NCI-H460 (cell line): ENCODE data around the gene RNF32. TPM values are rescaled to one million over a fixed set of nuclear protein-coding genes. Genes with fewer than 3 reads are reported as not detected.
"Not testable (repeated sequence)": the region's sequence is repeated elsewhere in the genome, so short reads cannot be mapped to it uniquely, and the experiment has no call there.

Experiments used
- DNase-seq: peaks from one replicate; pipeline ENCODE4 v3.0.0-alpha.2; 2016; ENCODE audit warnings: low read depth; ENCODE audit errors: extremely low read depth
- total RNA-seq: library from RNA; depleted of rRNA; stranded (reverse); fragments of >200 nt; shearing (Covaris generic); gene quantifications from 2 replicates; pipeline ENCODE4 v1.2.3, GENCODE V29; 2014

RNF32 gene
- total RNA-seq, 1 experiment from 2014 or later = 2.8 TPM

DNA sequence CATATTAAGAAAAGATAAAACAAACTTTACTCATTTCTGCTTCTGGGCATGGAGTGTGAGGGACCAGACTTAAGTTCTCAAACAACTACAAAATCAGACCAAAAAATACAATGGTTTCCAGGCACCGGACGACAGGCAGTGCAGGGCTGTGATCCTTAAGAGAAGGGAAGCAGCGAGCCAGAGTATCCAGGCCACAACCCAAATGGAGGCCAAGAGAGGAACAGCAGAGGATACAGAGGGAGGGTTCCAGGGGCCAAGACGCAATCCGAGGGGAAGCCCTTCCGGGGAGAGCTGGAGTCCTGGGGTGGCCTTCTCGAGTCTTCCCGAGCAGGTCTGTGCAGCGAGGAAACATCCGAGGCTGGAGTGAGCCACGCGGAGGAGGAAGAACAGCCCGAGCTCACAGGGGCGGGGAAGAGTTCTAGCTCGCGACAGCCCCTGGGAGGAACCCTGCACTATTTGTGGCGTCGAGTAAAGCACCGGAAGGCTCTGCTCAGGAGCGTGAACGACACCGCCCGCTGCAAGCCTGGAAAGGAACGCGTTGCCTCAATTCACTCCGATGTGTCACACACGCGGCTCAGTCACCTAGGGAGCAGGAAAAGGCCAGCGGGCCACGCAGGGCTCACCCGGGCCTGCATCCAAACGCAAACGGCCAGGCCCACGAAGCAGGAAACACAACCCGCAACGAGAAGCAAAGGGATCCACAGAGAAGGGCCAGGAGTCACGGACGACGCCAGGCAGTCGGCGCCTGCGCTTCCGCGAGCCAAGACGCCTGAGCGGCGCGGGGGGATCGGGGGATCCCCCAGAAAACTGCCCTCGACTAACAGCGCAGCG is 933 bp upstream of the RNF32 start:
- no peak for DNase-seq

DNA sequence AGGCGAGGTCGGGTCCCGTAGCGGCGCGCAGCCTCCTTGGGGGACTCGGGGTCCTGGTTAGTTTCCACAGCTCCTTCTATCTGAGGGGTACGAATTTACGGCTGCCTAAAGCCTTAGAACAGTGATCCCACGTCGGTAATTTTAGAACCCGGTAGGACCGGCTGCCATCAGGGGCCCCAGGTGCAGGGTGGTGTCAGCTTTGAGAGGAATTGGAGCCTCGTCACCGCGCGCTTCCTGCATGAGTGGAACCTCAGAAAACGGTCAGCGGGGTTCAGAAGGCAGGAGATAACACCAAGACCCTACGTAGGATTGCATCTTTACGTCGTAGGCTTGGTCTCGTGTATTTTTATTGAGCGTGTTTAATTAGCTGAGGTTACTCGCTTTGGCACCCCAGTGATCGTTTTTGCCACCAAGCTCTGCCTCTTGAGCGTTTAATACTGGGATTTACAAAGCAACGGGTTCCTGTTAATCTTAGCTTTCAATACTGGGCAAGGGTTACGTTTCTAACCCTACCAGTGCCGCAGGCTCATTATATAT is 443 bp downstream of the RNF32 start:
- peak; percentile 36 for DNase-seq

DNA sequence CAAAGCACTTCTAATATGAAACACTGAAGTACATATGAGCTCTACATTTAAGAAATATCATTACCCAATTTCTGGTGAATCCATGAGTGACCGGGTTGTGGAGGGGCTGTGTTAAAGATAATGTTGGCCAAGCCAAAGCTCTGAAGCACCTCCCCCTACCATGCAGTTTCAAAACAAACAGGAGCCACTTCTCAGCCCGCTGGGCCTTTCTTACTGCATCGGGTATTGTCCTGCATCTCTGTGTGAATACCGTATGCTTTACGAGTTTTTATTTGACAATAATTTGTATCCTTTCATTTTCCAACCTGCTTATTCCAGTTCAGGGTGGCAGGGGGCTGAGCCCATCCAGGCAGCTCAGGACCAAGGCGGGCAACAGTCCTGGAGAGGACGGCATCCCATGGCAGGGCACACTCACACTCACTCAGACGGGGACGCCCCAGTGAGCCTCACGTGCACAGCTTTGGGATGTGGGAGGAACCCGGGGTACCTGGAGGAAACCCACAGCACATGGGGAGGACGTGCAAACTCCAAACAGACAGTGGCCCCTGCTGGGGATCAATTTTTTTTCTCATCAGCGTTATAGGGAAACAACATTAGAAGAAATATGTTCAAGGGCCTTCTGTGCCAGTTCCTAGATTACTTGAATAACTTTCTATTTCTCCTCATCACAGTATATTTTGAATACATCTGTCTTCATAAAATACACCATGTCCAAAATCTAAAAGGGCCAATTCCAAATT is 1.9 kb downstream of the RNF32 start:
- no peak for DNase-seq

DNA sequence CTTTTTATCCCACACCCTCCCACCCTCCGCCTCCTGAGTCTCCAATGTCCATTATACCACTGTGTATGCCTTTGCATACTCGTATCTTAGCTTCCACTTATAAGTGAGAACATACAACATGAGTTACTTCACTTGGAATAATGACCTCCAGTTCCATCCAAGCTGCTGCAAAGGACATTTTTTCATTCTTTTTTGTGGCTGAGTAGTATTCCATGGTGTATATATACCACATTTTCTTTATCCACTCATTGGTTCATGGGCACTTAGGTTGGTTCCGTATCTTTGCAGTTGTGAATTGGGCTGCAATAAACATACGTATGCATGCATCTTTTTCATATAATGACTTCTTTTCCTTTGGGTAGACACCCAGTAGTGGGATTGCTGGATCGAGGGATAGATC is 6.8 kb downstream of the RNF32 start:
- DNase-seq = not testable (repeated sequence)

DNA sequence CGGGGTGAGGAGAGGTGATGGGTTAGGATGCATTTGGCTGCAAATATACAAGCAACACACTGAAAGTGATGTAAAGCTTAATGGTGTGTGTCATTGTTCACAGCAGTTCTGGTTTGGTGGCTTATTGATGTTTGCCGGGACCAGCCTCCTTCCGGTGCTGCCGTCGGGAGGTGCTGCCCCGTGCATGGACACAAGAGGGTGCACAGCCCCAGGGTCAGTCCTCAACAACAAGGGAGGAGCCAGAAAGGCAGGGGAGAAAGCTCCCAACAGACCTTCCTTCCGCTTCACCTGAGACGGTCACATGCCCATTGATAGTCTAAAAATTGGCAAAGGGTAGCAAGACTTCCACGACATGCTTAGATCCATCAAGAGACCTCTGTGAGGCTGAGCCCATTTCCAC is 9.5 kb downstream of the RNF32 start:
- DNase-seq = no peak

DNA sequence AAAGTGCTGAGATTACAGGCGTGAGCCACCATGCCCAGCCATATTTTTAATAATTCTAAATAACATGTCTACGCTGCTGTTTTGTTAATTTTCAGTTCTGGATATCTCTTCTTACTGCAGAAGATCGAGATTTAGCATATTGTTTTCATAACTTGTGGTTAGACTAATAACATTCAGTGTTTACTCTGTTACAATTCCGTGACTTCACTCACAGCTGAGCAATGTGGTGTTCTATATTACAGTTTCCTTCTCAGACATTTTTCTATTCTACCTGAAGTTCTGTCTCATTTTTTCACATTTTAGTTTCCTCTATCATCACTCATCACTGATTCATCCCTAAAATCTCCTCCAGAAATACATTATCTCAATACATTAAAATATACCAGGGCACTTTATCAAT is 10.9 kb downstream of the RNF32 start:
- no peak for DNase-seq

DNA sequence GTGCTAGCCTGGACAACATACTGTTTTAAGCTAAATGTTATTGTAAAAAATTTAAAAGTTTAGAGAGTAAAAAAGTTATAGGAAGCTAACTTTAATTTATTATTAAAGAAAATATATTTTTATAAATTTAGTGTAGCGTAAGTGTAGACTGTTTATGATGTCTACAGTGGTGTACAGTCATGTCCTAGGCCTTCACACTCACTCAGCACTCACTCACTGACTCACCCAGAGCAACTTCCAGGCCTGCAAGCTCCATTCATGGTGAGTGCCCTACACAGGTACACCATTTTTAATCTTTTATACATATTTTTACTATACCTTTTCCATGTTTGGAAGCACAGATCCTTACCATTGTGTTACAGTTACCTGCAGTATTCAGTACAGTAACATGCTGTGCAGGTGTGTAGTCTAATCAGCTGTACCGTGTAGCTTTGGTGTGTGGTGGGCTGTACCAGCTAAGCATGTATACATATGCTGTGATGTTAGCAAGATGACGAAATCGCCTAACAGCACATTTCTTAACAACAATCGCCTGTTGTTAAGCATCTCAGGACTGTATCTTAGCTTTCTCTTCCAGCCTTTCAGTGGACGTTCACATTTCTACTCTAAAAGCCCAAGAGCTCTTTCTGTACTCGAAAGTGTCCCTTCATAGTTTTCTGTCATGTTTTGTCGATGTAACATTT is 12.5 kb downstream of the RNF32 start:
- no peak for DNase-seq

DNA sequence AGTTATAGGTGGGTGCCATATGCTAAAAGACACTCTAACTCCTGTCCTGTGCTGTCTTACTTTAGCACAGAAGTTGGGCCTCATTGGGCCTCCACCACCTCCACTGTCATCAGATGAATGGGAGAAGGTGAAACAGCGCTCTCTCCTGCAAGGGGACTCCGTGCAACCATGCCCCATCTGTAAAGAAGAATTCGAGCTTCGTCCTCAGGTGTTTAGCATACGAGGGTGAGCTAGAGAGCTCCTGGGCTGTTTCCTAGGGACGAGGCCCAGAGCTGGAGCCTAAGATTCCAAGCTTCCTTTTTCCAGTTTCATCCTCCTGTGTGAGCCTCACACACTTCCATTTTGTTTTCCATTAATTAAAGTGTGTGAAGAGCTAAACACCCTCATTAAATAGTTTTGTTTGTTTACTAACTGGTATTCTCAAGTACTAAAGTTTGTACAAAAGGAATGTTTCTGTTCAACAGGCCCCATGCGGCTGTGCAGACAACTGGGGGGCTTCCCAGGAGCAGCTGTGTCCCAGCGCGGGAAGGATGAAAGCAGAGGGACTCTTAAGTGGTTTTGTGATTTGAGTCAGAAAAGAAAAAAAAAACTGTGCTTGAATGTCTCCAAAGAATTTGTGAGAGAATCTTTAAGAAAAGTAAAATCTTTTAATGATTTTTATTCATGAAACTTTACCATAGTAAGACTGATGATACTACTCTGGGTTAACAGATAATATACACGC is 14.1 kb downstream of the RNF32 start:
- no peak for DNase-seq

DNA sequence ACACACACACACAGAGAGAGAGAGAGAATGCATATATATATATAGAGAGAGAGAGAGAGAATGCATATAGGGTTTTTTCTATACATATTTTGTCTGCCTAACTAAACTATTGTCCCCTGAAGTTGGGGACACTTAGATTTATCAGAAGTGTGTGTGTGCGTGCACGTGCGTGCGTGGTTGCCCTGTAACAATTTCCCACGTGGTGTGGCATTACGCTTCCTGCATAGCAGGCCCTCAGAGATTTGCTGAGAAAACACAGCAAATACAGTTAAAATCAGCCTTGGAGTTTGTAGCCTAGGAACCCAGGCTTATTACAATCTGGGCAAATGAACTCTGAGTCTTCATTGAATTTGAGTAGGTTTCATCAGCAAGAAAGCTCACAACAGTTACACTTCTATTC is 14.7 kb downstream of the RNF32 start:
- DNase-seq = no peak

DNA sequence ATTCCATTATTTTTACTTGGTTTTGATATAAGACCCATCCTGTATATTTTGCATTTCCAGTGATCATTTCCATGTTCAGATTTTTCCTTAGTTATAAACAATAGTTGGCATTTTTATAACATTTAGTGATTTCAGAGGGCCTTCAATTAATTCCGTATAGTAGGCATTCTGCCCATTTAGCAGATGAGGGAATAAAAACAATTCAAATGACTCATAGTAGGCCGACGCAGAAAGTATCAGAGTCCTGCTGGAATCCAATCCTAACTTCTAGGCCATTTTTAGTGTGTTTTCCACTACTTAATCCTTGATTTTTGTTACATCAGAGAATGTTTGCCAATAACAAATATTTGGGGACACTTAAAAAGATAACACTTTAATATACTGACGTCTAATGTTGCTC is 15.4 kb downstream of the RNF32 start:
- DNase-seq = no peak

DNA sequence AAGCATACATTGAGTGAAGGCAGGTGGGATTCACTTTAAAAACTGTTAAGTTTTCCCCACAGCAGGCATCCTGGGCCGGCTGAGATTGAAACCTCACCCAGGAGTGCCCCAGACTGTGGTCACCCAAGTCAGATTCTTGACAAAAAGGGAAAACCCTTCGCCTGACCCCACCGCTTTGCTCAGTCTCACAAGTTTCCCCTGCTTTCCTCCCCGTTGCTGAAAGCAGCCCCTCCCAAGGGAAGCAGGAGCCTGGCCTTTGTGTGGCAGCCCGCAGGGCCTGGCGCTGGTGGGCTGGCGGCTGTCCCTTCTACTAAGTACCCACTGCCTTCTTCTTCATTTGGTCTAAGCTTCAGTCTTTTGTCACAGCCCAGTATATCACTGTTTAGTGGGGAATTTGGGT is 16.0 kb downstream of the RNF32 start:
- DNase-seq = no peak

DNA sequence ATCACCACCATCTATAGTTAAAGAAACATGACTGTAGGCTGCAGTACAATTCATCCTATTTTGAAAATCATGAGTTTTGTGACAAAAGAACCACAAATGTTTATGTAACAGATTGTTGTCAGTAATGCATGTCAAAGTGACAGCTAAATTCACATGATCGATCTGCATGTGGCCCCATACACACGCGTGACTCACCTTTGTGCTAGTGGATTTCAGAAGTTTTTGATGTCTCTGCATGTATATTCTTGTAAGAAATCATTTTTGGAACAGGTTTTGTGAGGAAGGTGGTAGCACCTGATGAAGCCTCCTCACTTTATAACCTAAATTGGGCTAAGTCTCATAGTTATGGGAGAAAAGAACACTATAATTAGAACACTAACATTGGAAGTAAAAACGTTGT is 17.1 kb downstream of the RNF32 start:
- DNase-seq = no peak

DNA sequence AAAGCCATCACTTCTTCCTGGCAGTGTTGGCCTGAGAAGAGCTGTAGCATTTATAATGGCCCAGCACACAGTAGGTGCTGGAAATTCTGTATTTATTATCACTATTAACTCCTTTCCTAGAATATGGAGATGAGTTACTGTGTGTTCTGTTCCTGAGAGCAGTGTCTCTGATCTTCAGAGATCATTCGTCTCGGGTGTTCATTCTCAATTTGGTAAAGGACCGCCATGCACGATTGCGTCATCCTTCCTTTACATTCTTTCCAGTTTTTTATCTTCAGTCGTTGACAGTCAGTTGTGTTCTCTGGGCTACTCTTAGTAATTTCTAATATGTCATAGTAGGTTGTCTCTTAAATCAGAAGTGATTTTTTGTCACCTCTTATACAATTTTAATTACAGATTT is 18.6 kb downstream of the RNF32 start:
- DNase-seq = no peak

DNA sequence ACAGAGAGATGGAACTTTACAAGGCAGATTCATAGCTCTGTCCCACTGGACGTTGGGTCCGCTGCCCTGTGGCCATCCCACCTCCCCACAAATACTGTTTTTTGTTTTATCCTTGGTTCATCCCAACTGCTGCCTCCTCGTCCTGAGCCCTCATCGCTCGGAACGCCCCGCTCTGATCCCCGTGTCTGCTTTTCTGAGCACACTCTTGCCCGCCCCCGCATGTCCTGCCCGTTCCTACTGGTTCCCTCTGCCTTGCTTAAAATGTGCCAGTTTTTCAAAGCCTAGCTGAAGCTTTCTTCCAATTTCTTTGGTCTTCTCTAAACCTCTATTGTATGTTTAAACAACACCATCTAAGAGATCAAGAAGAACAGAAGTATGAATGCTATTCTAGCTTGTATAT is 19.4 kb downstream of the RNF32 start:
- no peak for DNase-seq

DNA sequence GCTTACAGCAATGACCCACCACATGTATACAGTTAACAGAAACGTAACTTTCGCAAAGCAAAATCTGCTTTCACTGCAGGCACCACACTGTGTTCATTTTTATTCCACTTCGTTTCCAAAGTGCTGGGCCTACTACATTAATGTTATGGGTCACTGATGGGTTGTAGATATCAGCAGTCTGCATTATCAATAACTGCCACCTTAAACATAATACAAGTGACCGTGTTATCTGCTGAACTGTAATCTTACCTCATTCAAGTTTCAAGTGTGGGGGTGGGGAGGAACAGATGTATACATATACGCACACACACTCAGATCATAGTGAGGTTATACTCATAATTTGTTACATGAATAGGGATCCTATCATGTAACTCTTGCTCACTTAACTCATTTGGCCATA is 21.1 kb downstream of the RNF32 start:
- DNase-seq = no peak

DNA sequence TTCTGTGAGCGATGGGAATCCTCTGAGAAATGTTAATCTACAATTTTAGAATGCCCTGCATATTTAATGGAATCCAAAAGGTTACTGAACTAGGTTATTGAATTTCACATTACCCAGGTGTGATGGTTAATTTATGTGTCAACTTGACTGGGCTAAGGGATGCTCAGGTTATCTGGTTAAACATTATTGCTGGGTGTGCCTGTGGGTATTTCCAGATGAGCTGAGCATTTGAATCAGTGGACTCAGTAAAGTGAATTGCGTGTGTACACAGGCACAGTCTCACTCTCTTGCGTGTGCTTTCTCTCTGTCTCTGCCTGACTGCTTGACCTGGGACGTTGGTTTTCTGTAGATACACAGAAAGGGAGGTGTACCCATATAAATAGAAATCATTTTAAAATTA is 21.7 kb downstream of the RNF32 start:
- DNase-seq = no peak

DNA sequence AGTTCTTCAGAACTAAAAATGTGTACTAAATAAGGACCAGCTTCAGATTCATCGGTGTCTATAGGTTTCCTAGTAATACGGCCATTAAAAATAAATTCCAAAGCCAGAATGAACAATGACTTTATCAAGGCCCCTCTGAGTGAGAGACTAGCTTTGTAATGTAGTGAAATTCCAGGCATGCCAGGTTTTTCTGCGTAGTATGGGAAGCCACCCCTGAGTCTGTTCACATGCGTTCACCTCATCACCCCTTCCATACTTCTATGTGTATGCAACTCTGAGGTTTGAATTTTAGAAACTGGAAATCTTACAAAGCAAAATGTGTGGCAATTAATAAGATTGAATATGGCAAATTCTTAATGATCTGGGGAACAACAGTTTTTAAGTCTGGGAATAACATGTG is 24.5 kb downstream of the RNF32 start:
- DNase-seq = no peak

DNA sequence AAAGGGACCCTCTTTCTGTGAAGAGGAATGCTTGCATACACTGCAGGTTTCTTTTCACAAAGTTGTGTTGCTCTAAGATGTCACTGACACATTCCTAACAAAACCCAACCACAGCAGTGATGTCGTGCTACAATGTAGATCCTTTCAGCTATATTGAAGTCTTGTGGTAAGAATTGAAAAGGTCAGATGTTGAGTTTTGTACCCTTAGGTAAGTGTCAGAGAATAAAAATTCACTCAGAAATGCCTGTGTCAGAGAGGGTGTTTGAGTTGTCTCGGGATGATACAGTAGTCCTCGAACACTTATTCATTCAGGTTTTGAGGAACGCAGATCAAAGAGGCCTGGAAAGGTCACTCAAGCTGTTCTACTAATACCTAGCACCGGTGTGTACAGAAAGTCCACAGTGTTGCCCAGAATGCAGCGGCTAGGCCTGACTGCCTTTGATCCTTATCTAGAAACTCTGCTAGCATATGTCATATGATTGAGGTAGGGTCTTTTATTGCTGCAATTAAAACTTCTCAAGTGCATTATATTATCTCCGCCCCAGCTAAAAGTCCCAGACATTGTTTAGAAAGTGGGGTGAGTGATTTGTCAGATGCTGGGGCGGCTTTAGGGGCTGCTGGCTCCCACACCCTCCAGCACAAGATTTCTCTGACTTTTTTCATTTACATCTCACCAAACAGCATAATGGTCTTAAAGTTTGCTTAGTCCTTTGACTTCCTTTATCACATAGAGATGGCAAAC is 26.0 kb downstream of the RNF32 start:
- DNase-seq = no peak

DNA sequence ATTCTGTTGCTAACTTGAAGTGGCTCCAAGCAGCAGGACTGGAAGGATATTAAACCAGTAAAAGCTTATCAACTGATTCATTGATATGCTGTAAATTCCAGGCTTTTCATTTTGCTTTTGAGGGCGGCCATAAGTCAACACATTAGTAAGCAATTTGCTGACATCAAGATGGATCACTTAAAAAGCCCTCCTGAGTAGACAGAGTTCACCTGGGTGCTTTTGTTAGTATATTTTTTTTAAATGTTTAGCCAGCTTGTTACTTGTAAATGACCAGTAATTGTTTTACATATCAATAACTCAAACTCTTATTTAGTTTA is 26.5 kb downstream of the RNF32 start:
- no peak for DNase-seq

DNA sequence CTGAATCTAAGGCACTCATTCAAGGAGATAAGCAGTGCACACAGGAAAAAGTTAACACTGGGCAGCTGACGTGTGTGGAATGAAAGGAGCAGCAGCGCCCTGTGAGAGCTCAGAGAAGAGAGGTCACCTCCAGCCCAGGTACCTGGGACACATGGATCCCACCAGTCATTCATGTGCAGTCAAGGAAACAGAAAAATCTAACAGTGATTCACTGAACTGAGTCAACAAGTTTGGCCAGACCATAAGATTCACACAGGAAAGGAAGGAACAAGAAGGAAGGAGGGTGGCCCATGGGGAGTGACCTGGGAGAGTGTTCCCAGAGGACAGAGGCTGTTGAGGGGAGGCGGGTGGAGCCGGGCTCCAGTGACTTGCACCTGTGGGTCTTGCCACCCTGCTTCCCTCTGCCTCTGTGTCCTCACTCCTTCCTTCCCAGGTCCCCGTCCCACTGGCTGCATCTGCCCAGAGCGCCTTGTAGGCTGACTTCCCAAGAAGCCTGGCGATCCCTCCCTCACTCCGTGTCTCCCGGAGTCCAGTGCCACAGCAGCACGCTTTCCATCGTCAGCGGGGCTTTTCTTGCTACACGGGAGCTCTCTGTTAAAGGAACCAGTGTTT is 27.7 kb downstream of the RNF32 start:
- no peak for DNase-seq
